ENCODE results near the gene ERCC4.

DNA sequence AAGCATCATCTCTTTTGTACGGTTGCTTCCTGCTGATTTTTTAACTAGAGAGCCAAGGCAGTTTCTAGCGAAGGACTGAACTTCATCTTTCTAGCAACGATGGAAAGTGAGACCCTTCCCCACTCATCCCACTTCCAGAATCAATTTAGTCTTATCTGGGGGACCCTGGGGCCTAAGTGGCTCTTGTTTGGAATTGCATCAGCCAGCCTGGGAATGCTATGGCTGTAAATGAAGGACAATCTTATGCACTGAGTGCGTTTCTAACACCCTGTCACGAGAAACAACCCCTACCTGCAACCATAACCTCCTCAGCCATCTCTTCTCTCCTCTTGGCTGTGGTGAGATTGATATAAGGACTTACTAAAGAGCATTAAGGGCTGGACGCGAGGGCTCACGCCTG is 64.8 kb downstream of the ERCC4 start:
- TF ChIP-seq, protein P1, sequence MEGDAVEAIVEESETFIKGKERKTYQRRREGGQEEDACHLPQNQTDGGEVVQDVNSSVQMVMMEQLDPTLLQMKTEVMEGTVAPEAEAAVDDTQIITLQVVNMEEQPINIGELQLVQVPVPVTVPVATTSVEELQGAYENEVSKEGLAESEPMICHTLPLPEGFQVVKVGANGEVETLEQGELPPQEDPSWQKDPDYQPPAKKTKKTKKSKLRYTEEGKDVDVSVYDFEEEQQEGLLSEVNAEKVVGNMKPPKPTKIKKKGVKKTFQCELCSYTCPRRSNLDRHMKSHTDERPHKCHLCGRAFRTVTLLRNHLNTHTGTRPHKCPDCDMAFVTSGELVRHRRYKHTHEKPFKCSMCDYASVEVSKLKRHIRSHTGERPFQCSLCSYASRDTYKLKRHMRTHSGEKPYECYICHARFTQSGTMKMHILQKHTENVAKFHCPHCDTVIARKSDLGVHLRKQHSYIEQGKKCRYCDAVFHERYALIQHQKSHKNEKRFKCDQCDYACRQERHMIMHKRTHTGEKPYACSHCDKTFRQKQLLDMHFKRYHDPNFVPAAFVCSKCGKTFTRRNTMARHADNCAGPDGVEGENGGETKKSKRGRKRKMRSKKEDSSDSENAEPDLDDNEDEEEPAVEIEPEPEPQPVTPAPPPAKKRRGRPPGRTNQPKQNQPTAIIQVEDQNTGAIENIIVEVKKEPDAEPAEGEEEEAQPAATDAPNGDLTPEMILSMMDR (IDR thresholded peaks at IDR 0.05) = no peak
- TF ChIP-seq POLR2A (IDR thresholded peaks at IDR 0.05) = no peak
